Measurements from ENCODE around the gene PRKAG1.

Gene PRKAG1

GRCh38 chr12:48961331-48961730 is 57.2 kb downstream of the PRKAG1 start:
- DNase-seq, result no peak

DNA sequence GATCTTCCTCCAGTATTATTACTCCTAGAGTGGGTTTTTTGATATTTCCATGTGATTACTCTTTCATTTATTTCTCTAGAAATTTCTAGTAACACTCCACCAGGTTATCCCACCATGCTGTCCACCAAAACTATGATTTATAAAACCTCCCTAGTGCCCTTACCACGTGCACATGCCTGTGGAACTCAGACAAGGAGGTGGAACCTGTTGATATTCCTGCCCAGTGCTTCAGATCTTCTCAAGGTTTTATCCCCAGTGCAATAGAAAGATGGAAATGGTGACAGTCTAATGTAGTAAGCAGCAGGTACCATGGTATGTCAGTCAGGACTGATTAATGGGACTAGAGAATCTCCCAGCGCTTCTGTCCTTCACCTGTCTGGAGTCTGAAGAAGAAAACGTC is 57.7 kb downstream of the PRKAG1 start:
- DNase-seq, result no peak

GRCh38 chr12:48958049-48958388 is 60.6 kb downstream of the PRKAG1 start:
- no peak for DNase-seq

DNA sequence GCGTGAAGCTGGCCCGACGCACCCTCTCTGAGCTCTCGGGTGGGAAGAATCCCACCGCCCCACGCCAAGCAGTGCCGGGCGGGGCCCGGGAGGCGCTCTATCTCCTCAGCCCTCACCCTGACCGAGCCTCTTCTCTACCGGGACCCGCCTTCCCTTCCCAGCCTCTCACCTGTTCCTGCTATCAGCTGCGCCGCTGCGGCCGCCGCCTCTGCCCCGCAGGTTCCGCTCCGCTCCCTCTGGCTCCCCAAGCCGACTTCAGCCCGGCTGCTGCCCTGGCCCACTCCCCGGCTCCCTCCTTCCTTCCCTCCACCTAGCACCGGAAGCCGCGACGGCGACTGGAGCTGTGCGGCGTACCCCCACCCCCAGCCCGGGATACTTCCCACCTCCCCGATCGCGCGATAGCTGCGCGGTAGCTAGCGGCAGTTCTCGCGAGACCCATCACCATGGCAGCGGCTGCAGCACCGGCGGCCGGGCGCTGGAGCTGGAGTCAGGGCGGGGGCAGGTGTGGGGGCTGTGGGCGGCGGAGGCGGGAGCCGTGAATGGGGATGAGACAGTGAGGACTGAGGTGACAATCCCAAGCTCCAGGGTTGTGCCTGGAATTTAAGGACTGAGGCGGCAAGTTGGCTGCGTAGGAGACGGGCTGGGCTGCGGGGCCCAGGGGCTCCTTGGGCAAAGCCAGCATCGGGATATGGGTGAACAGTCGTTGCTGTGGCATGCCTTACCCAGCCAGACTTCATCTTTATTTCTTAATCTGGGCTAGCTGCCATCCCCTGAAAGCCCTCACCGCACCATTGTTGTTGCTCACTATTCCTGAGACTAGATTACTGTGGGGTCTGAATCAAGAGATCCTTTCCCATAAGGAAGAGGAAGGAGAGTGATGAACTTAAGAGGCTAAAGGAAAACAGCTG is 61.2 kb downstream of the PRKAG1 start, which contains the start of gene ARF3:
Gene ARF3, minus strand, starts transcription at position 347 of the 908 bp plus-strand sequence. CDS start 16,392 bp downstream, outside the sequence.
- DNase-seq, result peak; percentile 90 to 91

DNA sequence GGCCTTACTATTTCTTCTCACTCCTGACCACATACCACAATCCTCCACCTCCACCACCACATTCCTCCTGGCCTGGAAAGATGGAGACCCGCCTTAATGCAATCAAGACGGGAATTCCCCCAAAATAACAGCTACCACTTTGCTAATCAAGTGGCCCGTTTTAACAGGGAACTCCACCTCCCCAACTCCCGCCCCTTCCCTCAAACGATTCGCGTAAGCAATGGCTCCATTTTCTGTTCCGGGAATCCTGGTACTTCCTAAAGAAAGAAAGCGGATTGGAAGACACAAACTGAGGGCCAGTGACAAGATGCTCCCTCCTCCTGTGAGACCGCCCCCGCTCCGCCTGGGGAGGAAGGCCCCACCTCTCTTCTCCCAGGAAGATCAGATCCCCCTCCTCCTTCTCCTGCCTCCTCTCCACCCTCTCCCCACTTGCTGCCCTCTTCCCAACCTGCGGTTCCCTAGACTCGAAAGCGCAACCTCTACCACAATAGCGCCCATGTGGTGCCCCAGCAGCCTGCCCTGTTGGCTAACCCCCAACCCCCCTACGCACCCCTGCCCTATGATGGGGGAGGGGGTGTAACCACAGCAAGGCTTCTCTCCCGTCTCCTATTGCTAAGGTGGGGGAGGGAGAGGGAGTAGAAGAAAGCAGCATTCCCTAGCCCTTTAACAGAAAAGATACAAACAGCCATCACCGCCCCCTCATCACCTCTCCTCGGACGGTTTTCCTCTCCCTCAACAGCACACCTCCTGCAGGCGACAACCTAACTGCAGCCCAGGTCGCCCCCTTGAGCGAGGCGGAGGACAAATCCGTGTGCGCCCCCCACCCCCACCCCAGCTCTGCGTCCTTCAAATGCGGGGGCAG is 62.1 kb downstream of the PRKAG1 start:
- no peak for DNase-seq

- no peak for DNase-seq
Observed at GRCh38 chr12:48954841-48955501, 63.6 kb downstream of the PRKAG1 start.

- DNase-seq, result no peak
Observed at GRCh38 chr12:48954061-48954460, 64.5 kb downstream of the PRKAG1 start.

- DNase-seq, result no peak
Observed at GRCh38 chr12:48952691-48953090, 65.9 kb downstream of the PRKAG1 start.

Measured in stimulated activated CD4-positive, alpha-beta T cell treated with anti-CD3 and anti-CD28 coated beads, Interleukin-4, amount 100 ng/mL, for 4 hours (primary cell).